PC-3 (cell line): Measurements from ENCODE around the gene GNAI2.

ENCODE experiments used
- CTCF ChIP-seq: fragments of 300-600 bp; sonication (generic); conservative IDR thresholded peaks from 2 replicates; pipeline ENCODE4 v1.5.1; 2017; ENCODE audit warnings: antibody characterized with exemption, low read depth, mild to moderate bottlenecking, low read length
- EZH2 ChIP-seq: fragments of 300-600 bp; sonication (generic); IDR thresholded peaks from one replicate; pipeline ENCODE4 v1.6.1; 2017; ENCODE audit warnings: antibody characterized with exemption, mild to moderate bottlenecking, low read length; ENCODE audit not compliant: unreplicated experiment

- TF ChIP-seq CTCF = no peak
- no peak for TF ChIP-seq EZH2
Measured at GRCh38 chr3:50293079-50293801, 57.2 kb downstream of the GNAI2 start.
